ENCODE results near the gene SORCS1.
"Not testable (repeated sequence)": the region's sequence is repeated elsewhere in the genome, so short reads cannot be mapped to it uniquely, and the experiment has no call there.

The SORCS1 gene

GRCh38 chr10:106938513-106938912 is 226.0 kb downstream of the SORCS1 start:
- DNase-seq: no peak

GRCh38 chr10:106935978-106936451 is 228.5 kb downstream of the SORCS1 start:
- DNase-seq: no peak

GRCh38 chr10:106931853-106932249 is 232.7 kb downstream of the SORCS1 start:
- no peak for DNase-seq

GRCh38 chr10:106931159-106931852 is 233.2 kb downstream of the SORCS1 start:
- no peak for DNase-seq

- no peak for DNase-seq
These were observed 233.8 kb downstream of the SORCS1 start for GRCh38 chr10:106930751-106931150.

GRCh38 chr10:106929291-106929895 is 235.1 kb downstream of the SORCS1 start:
- no peak for DNase-seq

GRCh38 chr10:106928151-106928550 is 236.4 kb downstream of the SORCS1 start:
- not testable (repeated sequence) for DNase-seq

GRCh38 chr10:106925191-106925590 is 239.3 kb downstream of the SORCS1 start:
- no peak for DNase-seq

- DNase-seq: no peak
These were observed 244.0 kb downstream of the SORCS1 start for GRCh38 chr10:106920538-106920937.

- DNase-seq: no peak
These were observed 244.6 kb downstream of the SORCS1 start for GRCh38 chr10:106919871-106920282.

- DNase-seq: no peak
These were observed 247.0 kb downstream of the SORCS1 start for GRCh38 chr10:106917452-106918055.

GRCh38 chr10:106914016-106914415 is 250.5 kb downstream of the SORCS1 start:
- DNase-seq: no peak

GRCh38 chr10:106913348-106913747 is 251.2 kb downstream of the SORCS1 start:
- no peak for DNase-seq

- no peak for DNase-seq
These were observed 253.4 kb downstream of the SORCS1 start for GRCh38 chr10:106911096-106911495.

- no peak for DNase-seq
These were observed 253.8 kb downstream of the SORCS1 start for GRCh38 chr10:106910666-106911065.

GRCh38 chr10:106908225-106908624 is 256.3 kb downstream of the SORCS1 start:
- DNase-seq: no peak

GRCh38 chr10:106904209-106904608 is 260.3 kb downstream of the SORCS1 start:
- no peak for DNase-seq

GRCh38 chr10:106903180-106903579 is 261.3 kb downstream of the SORCS1 start:
- no peak for DNase-seq

- DNase-seq: no peak
These were observed 264.4 kb downstream of the SORCS1 start for GRCh38 chr10:106900016-106900652.

- no peak for DNase-seq
These were observed 266.1 kb downstream of the SORCS1 start for GRCh38 chr10:106898446-106898845.

GRCh38 chr10:106897719-106898118 is 266.8 kb downstream of the SORCS1 start:
- DNase-seq: no peak

GRCh38 chr10:106894692-106895091 is 269.8 kb downstream of the SORCS1 start:
- DNase-seq: no peak

- DNase-seq: no peak
These were observed 286.9 kb downstream of the SORCS1 start for GRCh38 chr10:106877574-106877973.

- DNase-seq: no peak
These were observed 290.0 kb downstream of the SORCS1 start for GRCh38 chr10:106874604-106874889.

Data from CD4-positive, alpha-beta T cell treated with Interleukin-15 for 1 hour (primary cell).